DOHH2 (cell line): Measurements from ENCODE around the gene WHRN.

ENCODE experiments used
- CTCF ChIP-seq: fragments of 200-600 bp; sonication (generic); IDR thresholded peaks from one replicate; pipeline ENCODE4 v1.5.1; 2014; ENCODE audit warnings: antibody characterized with exemption, mild to moderate bottlenecking, low read depth, low read length; ENCODE audit not compliant: poor library complexity, severe bottlenecking
- EZH2phosphoT487 ChIP-seq: fragments of 200-600 bp; sonication (generic); IDR thresholded peaks from 2 replicates; pipeline ENCODE4 v1.6.1; 2017; ENCODE audit warnings: borderline replicate concordance, mild to moderate bottlenecking, antibody characterized with exemption, low read length, moderate library complexity, mixed read lengths

DNA sequence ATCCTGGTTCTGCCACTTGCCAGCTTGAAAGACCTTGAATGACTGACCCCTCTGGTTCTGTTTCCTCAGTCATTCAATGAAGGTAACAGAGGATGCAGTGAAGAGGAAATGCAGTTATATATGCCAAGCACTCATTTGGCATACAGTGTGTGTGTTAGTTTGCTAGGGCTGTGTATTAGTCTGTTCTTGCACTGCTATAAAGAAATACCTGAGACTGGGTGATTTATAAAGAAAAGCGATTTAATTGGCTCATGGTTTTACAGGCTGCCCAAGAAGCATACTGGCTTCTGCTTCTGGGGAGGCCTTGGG lies 8.6 kb upstream of the WHRN start:
- TF ChIP-seq CTCF = no peak
- no peak for TF ChIP-seq EZH2phosphoT487
